ENCODE results near the gene GALNT7.
"Not testable (repeated sequence)": the region's sequence is repeated elsewhere in the genome, so short reads cannot be mapped to it uniquely, and the experiment has no call there.

GALNT7 gene

GRCh38 chr4:173166491-173166890 is 2.1 kb upstream of the GALNT7 start:
- DNase-seq (ENCODE audit: low read depth) = no peak

GRCh38 chr4:173167758-173168395 is 734 bp upstream of the GALNT7 start:
- no peak for DNase-seq (ENCODE audit: low read depth)

- DNase-seq (ENCODE audit: low read depth) = no peak
Measured at GRCh38 chr4:173169178-173169427, 492 bp downstream of the GALNT7 start.

DNA sequence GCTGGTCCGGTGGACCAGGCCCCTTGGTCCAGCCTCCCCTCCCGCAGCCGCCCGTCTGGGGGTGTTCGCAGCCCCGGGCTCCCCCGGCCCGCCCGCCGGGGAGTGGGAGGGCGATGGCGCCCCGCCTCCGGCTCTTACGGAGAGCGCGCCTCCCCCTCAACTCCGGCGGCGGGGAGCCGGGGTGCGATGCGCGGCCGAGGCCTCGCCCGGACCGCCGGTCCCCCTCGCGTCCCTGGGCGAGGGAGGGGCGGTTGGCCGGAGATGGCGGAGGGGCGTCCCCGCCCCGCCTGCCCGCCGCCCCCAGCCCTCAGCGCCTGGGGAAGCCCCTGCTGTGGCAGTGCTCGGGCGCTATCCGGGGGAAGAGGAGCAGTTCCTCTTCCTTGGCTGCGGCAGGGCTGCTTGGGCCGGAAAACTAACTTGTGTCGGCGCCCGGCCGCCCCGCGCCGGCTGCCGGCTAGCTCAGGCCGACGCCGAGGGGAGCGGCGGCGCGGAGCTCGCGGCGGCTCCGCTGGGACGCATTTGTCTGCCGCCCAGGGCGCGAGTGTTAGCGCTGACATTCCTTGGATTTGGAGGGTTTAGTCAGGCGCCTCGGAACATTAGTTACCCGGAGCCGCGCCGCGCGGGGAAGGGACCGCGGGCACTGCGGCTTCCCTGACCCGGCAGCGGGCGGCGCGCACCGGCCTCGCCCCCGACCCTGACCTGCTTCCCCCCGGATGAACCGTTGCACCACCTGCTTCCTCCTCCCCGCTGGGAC is 994 bp downstream of the GALNT7 start:
- DNase-seq (ENCODE audit: low read depth) = peak; percentile 28

GRCh38 chr4:173170182-173170778 is 1.7 kb downstream of the GALNT7 start:
- DNase-seq (ENCODE audit: low read depth) = no peak

DNA sequence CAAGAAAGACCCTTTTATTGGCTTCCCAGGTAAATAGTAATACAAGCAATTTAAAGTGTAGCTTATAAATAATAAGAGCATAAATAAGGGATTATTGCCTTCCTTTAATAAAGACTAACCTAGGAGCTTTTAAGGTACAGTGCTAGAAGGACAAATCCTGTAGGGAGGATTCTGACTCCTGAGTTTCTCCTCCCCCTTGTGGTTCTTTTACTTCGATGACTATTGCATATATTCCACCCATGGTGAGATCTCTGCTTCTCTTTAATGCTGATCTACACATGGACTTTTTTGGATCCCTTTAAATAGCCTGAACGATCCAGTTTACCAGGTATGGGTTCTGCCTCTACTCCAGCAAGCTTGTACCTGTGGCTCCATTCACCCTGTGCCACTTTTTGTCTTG is 2.5 kb downstream of the GALNT7 start:
- DNase-seq (ENCODE audit: low read depth) = no peak

DNA sequence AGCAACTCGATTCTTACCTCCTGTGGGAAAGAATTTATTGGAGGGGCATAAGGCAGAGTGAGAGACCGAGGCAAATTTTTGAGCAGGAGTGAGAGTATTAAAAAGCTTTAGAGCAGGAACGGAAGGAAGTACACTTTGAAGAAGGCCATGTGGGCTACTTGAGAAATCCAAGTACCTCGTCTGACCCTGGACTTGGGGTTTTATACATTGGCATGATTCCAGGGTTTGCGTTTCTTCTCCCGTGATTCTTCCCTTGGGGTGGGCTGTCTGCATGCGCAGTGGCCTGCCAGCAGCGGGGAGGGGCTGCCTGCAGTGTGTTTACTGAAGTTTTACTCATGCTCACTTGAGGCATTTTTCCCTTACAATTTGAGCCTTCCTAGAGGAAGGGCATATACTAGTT is 3.4 kb downstream of the GALNT7 start:
- no peak for DNase-seq (ENCODE audit: low read depth)

DNA sequence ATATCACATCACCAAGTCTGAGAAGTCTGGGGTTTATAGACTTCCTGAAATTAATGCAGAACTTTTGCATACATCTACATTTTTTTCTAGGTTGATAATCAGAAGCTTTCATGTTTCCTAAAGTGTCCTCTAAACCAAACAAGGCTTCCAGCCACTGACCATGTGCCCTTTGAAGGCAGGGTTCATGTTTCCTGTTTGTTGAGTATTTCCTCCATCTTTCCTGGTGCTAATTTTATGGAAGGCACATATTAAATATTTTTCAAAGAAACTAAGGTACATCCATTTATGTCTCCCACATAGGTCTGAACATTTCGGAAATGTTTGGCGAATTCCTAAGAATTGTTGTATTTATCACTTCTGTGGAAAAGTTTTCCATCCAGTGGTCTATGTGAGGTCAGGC is 5.6 kb downstream of the GALNT7 start:
- no peak for DNase-seq (ENCODE audit: low read depth)

GRCh38 chr4:173174594-173175012 is 6.0 kb downstream of the GALNT7 start:
- DNase-seq (ENCODE audit: low read depth) = no peak

- no peak for DNase-seq (ENCODE audit: low read depth)
Measured at GRCh38 chr4:173176010-173176409, 7.4 kb downstream of the GALNT7 start.

DNA sequence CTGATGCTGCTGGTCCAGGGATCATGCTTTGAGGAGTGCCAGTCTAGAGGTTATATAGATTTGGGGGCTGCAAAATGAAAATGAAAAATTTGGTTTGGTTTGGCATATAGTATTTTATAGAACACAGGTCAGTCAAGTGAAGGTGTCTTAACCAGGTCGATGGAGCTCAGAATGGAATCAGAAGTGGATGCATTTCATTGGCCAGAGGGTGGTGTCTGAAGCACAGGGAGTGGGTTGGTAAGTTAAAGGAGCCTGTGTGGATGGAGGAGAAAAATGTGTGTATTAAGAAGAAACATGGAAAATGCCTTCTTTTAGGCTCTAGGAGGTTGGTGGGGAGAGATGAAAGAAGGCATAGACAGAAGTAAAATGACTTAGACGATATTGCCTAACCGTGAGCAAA is 8.6 kb downstream of the GALNT7 start:
- no peak for DNase-seq (ENCODE audit: low read depth)

GRCh38 chr4:173178144-173178543 is 9.5 kb downstream of the GALNT7 start:
- no peak for DNase-seq (ENCODE audit: low read depth)

DNA sequence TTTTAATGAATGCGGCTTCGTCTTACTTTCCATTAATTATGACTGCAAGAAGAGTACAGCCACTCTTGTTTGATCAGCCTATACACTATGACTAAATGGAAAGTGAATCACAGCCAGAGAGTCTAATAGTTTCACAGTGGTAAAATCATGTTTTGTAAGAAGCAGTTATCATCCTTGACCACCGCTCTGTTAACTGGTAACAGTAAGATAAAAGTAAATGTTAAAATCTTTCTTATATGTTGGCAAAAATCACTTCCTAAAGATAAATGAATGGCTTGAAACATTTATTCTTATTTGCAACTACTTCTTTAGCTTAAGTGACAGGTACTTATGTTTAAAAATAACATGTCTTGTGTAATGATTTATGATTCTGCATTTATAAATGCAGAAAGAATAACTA is 13.2 kb downstream of the GALNT7 start:
- DNase-seq (ENCODE audit: low read depth) = no peak

DNA sequence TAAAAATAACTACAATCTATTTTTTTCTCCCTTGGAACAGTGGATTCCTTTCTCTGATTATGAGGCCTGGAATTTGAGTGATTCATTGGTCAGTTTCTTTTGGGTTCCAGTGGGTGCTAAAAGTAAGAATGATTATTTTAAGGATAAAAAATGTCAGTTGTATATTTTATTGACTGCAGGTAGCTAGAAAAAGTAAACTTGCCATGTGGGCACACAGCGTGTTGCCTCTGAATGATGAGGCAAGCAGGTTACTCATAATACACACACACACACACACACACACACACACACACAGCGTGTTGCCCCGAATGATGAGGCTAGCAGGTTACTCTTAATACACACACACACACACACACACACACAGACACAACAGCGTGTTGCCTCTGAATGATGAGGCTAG is 13.8 kb downstream of the GALNT7 start:
- no peak for DNase-seq (ENCODE audit: low read depth)

GRCh38 chr4:173183659-173184247 is 15.1 kb downstream of the GALNT7 start:
- not testable (repeated sequence) for DNase-seq (ENCODE audit: low read depth)

DNA sequence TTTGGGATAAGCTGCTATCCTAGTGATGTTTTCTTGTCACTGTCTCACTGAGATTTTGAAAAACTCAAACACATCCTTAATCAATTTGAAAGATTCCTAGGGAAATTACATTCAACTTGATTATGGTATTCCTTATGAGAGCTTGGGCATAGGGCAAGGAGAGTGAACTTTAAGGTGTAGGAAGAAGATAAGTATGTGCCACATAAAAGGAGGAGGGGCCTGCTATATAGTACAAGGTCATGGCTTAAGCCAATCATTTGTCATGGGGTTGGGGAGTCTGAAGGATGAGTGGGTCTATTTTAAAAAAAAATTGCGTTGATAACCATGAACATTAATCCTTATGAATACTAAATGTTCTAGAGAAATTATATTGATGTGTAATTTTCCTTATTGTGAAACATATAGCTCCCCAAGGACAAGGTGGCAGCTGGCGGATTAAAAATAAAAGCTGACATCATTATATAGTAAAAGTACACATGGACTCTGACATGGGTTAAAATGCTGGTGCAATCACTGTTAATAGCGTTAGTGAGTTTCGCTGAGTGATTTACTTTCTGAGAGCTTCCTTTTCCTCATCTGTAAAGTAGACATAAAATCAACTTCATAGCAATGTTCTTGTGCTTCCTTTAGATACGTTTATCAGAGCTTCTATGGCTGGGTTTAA is 17.4 kb downstream of the GALNT7 start:
- no peak for DNase-seq (ENCODE audit: low read depth)

DNA sequence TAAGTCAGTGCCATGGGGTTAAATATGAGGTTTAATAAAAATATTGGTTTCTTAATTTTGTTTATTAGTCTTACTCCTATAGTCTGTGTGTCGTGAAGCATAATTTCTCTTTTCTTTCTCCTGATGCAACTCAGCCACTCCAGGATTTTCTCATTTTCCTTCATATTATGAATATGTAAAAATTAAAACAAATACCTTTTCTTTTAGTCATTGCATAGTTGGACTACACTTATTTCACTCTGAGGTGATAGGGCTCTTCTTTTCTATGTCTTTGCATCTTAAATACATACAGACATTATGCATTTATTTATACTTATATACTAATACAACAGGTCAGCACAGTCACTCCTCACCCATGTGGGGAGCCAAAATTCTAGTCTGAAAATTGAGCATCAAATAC is 19.1 kb downstream of the GALNT7 start:
- no peak for DNase-seq (ENCODE audit: low read depth)

DNA sequence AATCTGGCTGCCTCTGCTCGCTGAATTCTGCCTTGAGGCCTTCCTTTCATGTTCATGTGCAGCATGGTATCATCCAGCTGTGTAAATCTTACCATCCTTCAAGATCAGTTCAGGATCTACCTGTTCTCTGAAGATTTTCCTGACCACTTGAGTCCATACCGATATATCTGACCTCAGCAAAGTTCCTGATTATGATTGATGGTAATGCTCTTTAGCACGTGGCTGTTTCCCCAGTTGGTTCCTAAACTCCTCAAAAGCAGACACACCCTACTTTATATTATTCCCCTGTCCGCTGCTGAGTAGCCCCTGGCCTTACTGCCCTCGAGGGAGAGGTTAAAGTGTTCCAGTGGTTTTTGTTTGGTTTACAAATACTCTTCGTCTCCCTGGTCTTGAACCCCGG is 20.0 kb downstream of the GALNT7 start:
- DNase-seq (ENCODE audit: low read depth) = no peak

- no peak for DNase-seq (ENCODE audit: low read depth)
Measured at GRCh38 chr4:173189117-173189693, 20.6 kb downstream of the GALNT7 start.

DNA sequence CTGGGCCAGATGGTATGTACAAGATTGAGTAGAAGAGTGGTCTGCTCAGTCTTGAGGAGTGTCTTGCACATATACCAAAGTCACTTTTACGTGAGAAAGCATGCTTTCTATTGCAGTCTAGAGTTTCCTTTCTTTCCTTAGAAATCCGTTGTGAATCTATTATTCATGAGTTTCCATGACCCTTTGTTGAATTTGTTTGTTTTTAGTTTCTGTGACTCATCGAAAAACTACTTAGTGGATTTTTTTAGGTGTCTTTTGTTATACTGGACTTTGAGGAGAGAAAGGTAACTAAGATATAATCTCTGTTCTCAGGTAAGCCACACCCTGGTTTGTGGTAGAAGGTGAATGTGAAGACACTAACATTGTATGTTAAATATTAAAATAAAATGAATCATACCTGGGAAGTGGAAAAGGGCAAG is 23.0 kb downstream of the GALNT7 start:
- no peak for DNase-seq (ENCODE audit: low read depth)

DNA sequence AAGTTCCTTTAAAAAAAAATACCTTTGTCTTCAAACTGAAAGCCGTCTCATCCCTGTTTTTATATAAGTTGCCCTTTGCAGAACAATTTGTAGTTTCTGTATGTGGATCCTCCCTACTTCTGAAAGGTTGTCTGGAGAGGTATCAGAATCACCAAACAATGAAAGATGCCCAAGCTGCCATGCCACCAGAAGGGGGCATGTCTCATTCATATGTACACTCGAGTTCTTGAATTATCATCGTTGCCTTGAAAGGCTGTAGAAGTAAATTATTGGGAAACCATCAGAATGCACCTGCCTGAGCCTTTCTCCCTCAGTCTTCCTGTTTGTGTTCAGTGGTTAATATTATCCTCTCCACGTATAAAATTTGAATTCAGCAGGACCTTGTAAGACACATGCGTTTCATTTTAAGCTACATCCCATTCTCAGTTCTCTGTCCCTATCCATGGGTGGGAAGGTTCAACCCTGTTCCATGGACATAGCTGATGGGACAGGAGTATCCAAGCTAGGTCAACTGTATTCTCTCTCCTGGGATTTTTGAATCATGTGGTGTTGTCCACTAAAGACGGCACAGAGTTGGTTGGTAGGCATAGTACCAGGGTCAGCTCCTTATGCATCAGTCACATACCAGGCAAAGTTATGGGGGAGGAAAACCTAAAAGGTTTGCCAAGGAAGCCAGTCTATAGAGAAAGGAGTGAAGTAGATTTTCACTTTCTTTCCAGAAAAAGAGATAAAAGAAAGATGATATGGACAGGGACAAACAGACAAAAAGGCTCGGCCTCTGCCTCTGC is 24.0 kb downstream of the GALNT7 start:
- no peak for DNase-seq (ENCODE audit: low read depth)

GRCh38 chr4:173194157-173194556 is 25.5 kb downstream of the GALNT7 start:
- DNase-seq (ENCODE audit: low read depth) = no peak
